Measurements from ENCODE around the gene CAPN1. TPM values are rescaled to one million over a fixed set of nuclear protein-coding genes. Genes with fewer than 3 reads are reported as not detected.
A peak's percentile ranks its signal among the peaks of the same experiment; 100 is the strongest.

Gene CAPN1
- total and polyA plus RNA-seq, 9 of the 15 experiments (the other 6 are each of a cell fraction or from before 2014, with no cell fraction given), result 3.5 to 199 (median 61.6) TPM

DNA sequence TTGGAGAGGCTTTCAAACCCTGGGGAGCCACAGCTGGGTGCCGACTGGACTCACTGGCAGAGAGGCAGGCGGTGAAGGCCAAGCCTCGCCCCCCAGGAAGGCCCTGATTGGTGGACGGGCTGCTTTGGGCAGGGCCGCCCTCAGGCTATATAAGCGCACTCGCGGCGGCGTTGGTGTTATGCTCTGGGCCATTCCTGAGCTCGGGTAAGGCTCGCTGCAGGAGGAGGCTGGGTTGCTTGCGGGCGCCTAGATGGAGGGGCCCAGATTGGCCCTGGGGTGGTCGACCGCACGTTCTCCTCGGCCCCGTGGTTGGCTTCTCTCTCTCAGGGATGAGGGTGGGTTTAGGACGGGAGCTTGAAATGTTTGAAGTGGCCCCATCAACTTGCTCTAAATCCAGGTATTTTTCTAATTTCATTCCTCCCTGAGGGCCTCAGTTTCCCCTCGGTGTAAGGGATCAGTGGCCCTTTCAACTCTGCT, 11.6 kb upstream of the CAPN1 start, which contains the start of gene SPDYC (continued):
- TF ChIP-seq SRSF7 (optimal IDR thresholded peaks at IDR 0.05; ENCODE audit: low read depth, low read length), result no peak
- TF ChIP-seq ZNF140 (CRISPR knock-in tag; IDR thresholded peaks at IDR 0.05), result no peak
- TF ChIP-seq, protein P1, sequence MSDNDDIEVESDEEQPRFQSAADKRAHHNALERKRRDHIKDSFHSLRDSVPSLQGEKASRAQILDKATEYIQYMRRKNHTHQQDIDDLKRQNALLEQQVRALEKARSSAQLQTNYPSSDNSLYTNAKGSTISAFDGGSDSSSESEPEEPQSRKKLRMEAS (CRISPR knock-in tag; IDR thresholded peaks at IDR 0.05), result no peak
- no peak for TF ChIP-seq RBM34 (IDR thresholded peaks at IDR 0.05; ENCODE audit: borderline replicate concordance, insufficient read depth, low read length)
- TF ChIP-seq, protein P2, sequence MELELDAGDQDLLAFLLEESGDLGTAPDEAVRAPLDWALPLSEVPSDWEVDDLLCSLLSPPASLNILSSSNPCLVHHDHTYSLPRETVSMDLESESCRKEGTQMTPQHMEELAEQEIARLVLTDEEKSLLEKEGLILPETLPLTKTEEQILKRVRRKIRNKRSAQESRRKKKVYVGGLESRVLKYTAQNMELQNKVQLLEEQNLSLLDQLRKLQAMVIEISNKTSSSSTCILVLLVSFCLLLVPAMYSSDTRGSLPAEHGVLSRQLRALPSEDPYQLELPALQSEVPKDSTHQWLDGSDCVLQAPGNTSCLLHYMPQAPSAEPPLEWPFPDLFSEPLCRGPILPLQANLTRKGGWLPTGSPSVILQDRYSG (tag; conservative IDR thresholded peaks at IDR 0.05; ENCODE audit: low read depth), result no peak
- TF ChIP-seq ARHGAP35 (IDR thresholded peaks at IDR 0.05; ENCODE audit: partially characterized antibody), result no peak
- TF ChIP-seq ZNF408 (CRISPR knock-in tag; IDR thresholded peaks at IDR 0.05; ENCODE audit: low read depth), result no peak
- TF ChIP-seq, protein P3, sequence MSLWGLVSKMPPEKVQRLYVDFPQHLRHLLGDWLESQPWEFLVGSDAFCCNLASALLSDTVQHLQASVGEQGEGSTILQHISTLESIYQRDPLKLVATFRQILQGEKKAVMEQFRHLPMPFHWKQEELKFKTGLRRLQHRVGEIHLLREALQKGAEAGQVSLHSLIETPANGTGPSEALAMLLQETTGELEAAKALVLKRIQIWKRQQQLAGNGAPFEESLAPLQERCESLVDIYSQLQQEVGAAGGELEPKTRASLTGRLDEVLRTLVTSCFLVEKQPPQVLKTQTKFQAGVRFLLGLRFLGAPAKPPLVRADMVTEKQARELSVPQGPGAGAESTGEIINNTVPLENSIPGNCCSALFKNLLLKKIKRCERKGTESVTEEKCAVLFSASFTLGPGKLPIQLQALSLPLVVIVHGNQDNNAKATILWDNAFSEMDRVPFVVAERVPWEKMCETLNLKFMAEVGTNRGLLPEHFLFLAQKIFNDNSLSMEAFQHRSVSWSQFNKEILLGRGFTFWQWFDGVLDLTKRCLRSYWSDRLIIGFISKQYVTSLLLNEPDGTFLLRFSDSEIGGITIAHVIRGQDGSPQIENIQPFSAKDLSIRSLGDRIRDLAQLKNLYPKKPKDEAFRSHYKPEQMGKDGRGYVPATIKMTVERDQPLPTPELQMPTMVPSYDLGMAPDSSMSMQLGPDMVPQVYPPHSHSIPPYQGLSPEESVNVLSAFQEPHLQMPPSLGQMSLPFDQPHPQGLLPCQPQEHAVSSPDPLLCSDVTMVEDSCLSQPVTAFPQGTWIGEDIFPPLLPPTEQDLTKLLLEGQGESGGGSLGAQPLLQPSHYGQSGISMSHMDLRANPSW (CRISPR knock-in tag; IDR thresholded peaks at IDR 0.05), result no peak
- peak; percentile 100 for TF ChIP-seq RBFOX2 (IDR thresholded peaks at IDR 0.05; ENCODE audit: low read depth, low read length)
- TF ChIP-seq, protein P4, sequence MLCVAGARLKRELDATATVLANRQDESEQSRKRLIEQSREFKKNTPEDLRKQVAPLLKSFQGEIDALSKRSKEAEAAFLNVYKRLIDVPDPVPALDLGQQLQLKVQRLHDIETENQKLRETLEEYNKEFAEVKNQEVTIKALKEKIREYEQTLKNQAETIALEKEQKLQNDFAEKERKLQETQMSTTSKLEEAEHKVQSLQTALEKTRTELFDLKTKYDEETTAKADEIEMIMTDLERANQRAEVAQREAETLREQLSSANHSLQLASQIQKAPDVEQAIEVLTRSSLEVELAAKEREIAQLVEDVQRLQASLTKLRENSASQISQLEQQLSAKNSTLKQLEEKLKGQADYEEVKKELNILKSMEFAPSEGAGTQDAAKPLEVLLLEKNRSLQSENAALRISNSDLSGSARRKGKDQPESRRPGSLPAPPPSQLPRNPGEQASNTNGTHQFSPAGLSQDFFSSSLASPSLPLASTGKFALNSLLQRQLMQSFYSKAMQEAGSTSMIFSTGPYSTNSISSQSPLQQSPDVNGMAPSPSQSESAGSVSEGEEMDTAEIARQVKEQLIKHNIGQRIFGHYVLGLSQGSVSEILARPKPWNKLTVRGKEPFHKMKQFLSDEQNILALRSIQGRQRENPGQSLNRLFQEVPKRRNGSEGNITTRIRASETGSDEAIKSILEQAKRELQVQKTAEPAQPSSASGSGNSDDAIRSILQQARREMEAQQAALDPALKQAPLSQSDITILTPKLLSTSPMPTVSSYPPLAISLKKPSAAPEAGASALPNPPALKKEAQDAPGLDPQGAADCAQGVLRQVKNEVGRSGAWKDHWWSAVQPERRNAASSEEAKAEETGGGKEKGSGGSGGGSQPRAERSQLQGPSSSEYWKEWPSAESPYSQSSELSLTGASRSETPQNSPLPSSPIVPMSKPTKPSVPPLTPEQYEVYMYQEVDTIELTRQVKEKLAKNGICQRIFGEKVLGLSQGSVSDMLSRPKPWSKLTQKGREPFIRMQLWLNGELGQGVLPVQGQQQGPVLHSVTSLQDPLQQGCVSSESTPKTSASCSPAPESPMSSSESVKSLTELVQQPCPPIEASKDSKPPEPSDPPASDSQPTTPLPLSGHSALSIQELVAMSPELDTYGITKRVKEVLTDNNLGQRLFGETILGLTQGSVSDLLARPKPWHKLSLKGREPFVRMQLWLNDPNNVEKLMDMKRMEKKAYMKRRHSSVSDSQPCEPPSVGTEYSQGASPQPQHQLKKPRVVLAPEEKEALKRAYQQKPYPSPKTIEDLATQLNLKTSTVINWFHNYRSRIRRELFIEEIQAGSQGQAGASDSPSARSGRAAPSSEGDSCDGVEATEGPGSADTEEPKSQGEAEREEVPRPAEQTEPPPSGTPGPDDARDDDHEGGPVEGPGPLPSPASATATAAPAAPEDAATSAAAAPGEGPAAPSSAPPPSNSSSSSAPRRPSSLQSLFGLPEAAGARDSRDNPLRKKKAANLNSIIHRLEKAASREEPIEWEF (CRISPR knock-in tag; IDR thresholded peaks at IDR 0.05), result no peak
- no peak for TF ChIP-seq ZNF239 (CRISPR knock-in tag; IDR thresholded peaks at IDR 0.05)
- TF ChIP-seq ZNF24 (IDR thresholded peaks at IDR 0.05), result no peak
- TF ChIP-seq, protein P5, sequence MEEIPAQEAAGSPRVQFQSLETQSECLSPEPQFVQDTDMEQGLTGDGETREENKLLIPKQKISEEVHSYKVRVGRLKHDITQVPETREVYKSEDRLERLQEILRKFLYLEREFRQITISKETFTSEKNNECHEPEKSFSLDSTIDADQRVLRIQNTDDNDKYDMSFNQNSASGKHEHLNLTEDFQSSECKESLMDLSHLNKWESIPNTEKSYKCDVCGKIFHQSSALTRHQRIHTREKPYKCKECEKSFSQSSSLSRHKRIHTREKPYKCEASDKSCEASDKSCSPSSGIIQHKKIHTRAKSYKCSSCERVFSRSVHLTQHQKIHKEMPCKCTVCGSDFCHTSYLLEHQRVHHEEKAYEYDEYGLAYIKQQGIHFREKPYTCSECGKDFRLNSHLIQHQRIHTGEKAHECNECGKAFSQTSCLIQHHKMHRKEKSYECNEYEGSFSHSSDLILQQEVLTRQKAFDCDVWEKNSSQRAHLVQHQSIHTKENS (CRISPR knock-in tag; IDR thresholded peaks at IDR 0.05), result no peak
- TF ChIP-seq ZNF699 (CRISPR knock-in tag; IDR thresholded peaks at IDR 0.05; ENCODE audit: insufficient replicate concordance), result no peak
- TF ChIP-seq TGIF2 (CRISPR knock-in tag; IDR thresholded peaks at IDR 0.05), result no peak
- TF ChIP-seq SMC3 (conservative IDR thresholded peaks at IDR 0.05; ENCODE audit: insufficient read depth, low read depth, low read length), result no peak
- no peak for TF ChIP-seq CHD4 (IDR thresholded peaks at IDR 0.05; ENCODE audit: insufficient read depth, insufficient replicate concordance, low read depth, low read length, poor library complexity, severe bottlenecking)

Measured in K562 (cell line).